ENCODE results near the gene TNKS2.

DNA sequence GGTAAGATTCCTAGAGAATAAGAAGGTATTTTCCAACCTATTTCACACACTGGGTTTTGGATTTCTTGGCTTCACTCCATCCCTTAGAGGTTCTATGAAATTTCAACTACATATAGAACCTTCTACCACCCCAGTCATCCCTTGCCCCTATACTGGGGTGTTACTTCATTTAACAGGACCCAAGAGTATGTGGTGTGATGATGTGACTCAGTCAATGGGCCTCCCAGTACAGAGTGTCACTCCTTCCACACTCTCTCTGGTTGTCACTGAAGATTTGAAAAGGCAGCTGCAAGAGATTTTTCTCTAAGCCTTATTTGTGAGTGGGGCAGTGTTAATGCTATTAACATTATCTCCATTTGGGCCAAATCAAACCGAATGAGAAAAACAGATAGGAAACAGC lies 77.6 kb downstream of the TNKS2 start:
- TF ChIP-seq CTCF (IDR thresholded peaks at IDR 0.05): no peak
- TF ChIP-seq EZH2 (IDR thresholded peaks at IDR 0.05; ENCODE audit: borderline replicate concordance, insufficient read depth, low read depth, low read length, poor library complexity, severe bottlenecking): no peak

Data from B cell (primary cell).